Transverse colon (tissue), 4 donors: ENCODE data around the gene CPNE1. TPM values are rescaled to one million over a fixed set of nuclear protein-coding genes. Genes with fewer than 3 reads are reported as not detected.

ENCODE experiments used
- DNase-seq: peaks from one replicate; pipeline ENCODE4 v3.0.0-alpha.2; 2019
- H3K27ac ChIP-seq, 4 donors: fragments of 200-600 bp; sonication (generic); 2 replicates each; pipeline ENCODE4 v1.5.1; 2016 to 2018; ENCODE audit warnings: inconsistent platforms in 4 of 4
- H3K27me3 ChIP-seq: fragments of 200-600 bp; sonication (generic); 2 replicates; pipeline ENCODE4 v1.5.1; 2017; ENCODE audit warnings: inconsistent platforms
- H3K36me3 ChIP-seq, 4 donors: fragments of 200-600 bp; sonication (generic); 2 replicates each; pipeline ENCODE4 v1.5.1; 2017 to 2019; ENCODE audit warnings: inconsistent platforms in 4 of 4
- H3K4me1 ChIP-seq, 4 donors: fragments of 200-600 bp; sonication (generic); 2 replicates each; pipeline ENCODE4 v1.5.1; 2017 to 2020; ENCODE audit warnings: inconsistent platforms in 4 of 4
- H3K4me3 ChIP-seq, 4 donors: fragments of 200-600 bp; sonication (generic); 1 replicate in 1 of 4; 2 replicates in 3 of 4; pipeline versions ENCODE4 v1.5.1 to v1.6.1; 2017 to 2019; ENCODE audit warnings: inconsistent platforms in 4 of 4
- H3K9me3 ChIP-seq, 2 donors: fragments of 200-600 bp; sonication (generic); 2 replicates each; pipeline ENCODE4 v1.5.1; 2017 to 2019; ENCODE audit warnings: inconsistent platforms in 2 of 2
- EP300 ChIP-seq: sonication (generic); formaldehyde crosslinking; IDR thresholded peaks from one replicate; pipeline ENCODE4 v1.6.1; 2017; ENCODE audit warnings: antibody characterized with exemption, low read depth
- POLR2A ChIP-seq: fragments of 450-650 bp; IDR thresholded peaks from one replicate; pipeline ENCODE4 v1.6.1; 2016; ENCODE audit warnings: antibody characterized with exemption, mild to moderate bottlenecking, moderate library complexity
- POLR2AphosphoS5 ChIP-seq, 3 donors: sonication (generic); formaldehyde crosslinking; IDR thresholded peaks; one replicate each; pipeline ENCODE4 v1.6.1; 2016; ENCODE audit warnings: antibody characterized with exemption in 3 of 3
- WGBS, 2 donors: methylation state at CpG; one replicate each; pipeline ENCODE4 v1.1.5; 2018; ENCODE audit warnings: low coverage in 1 of 2; 5-methylcytosine and 5-hydroxymethylcytosine counted together
- in situ Hi-C, 4 donors: fragments of 200-750 bp; cut with MboI; loops; one replicate each; pipeline versions ENCODE4 v1.15.0 to v1.15.1; 2017; ENCODE audit warnings: low sequenced_read_pairs in 3 of 4, low pct_ligation_motif_present in 1 of 4, low pct_unique_long_range_greater_than_20kb in 1 of 4
- intact Hi-C: fragments of 100-400 bp; cut with DNase I; formaldehyde crosslinking; loops from one replicate; pipeline ENCODE4 v1.15.1; 2023; ENCODE audit warnings: low total_unique reads
- total RNA-seq, 4 donors: library from RNA; depleted of rRNA; stranded (reverse); fragments of >200 nt; gene quantifications; one replicate each; pipeline ENCODE4 v1.1.0, GENCODE V29; 2016
- TF ChIP-seq, protein P1 (sequence below), 5 experiments: fragments of 200-600 bp in 3 of 5; fragments of 450-650 bp in 2 of 5; sonication (generic) in 3 of 5; IDR thresholded peaks; 1 replicate in 2 of 5; 2 replicates in 3 of 5; pipeline ENCODE4 v1.5.1; 2016 to 2017; ENCODE audit warnings: antibody characterized with exemption in 5 of 5, inconsistent platforms in 3 of 5, mild to moderate bottlenecking in 2 of 5, moderate library complexity in 1 of 5

The CPNE1 gene
- total RNA-seq, 4 donors from 2014 or later, result 67.7 to 225 (median 132) TPM

DNA sequence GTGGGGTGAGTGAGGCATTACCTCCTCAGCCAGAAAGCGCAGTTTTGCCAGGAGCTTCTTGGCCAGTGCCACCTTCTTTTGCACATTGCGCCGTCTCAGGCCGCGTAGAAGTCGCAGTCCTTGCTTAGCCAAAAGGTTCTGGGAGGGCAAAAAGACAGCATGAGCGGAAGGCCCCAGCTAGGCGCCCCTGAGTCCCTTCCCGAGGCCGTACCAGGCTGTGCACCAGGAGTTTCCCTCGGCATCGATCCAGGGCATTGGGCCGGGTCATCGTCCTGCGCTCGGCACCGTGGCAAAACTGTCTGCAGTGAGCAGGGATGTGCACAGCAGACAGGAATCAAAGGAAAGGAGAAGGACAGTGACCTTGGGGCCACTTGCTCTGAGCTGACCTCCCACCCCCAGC, 69.2 kb downstream of the CPNE1 start:
- no peaks in the 10 kb centered on the region for H3K9me3 ChIP-seq
- H3K36me3 ChIP-seq, result no peaks in the 10 kb centered on the region
- intact Hi-C loops, result no loop called here
- WGBS, 2 donors, result 60 to 72% methylated on average over 3 to 17 of the region's 17 CpGs
- H3K27ac ChIP-seq, result no peak overlapping the region
- H3K4me3 ChIP-seq, result no peak overlapping the region
- peaks cover 0 to 9% (median 1%) of the 10 kb centered on the region in 4 donors for H3K4me1 ChIP-seq
- peaks cover 8% of the 10 kb centered on the region for H3K27me3 ChIP-seq
- no peak for TF ChIP-seq POLR2A
- no peak for TF ChIP-seq EP300
- TF ChIP-seq, protein P1, sequence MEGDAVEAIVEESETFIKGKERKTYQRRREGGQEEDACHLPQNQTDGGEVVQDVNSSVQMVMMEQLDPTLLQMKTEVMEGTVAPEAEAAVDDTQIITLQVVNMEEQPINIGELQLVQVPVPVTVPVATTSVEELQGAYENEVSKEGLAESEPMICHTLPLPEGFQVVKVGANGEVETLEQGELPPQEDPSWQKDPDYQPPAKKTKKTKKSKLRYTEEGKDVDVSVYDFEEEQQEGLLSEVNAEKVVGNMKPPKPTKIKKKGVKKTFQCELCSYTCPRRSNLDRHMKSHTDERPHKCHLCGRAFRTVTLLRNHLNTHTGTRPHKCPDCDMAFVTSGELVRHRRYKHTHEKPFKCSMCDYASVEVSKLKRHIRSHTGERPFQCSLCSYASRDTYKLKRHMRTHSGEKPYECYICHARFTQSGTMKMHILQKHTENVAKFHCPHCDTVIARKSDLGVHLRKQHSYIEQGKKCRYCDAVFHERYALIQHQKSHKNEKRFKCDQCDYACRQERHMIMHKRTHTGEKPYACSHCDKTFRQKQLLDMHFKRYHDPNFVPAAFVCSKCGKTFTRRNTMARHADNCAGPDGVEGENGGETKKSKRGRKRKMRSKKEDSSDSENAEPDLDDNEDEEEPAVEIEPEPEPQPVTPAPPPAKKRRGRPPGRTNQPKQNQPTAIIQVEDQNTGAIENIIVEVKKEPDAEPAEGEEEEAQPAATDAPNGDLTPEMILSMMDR (IDR thresholded peaks at IDR 0.05), result no peak
- no peak for TF ChIP-seq POLR2AphosphoS5 (IDR thresholded peaks at IDR 0.05)
- no peak for DNase-seq
- in situ Hi-C loops, result no loop called here

DNA sequence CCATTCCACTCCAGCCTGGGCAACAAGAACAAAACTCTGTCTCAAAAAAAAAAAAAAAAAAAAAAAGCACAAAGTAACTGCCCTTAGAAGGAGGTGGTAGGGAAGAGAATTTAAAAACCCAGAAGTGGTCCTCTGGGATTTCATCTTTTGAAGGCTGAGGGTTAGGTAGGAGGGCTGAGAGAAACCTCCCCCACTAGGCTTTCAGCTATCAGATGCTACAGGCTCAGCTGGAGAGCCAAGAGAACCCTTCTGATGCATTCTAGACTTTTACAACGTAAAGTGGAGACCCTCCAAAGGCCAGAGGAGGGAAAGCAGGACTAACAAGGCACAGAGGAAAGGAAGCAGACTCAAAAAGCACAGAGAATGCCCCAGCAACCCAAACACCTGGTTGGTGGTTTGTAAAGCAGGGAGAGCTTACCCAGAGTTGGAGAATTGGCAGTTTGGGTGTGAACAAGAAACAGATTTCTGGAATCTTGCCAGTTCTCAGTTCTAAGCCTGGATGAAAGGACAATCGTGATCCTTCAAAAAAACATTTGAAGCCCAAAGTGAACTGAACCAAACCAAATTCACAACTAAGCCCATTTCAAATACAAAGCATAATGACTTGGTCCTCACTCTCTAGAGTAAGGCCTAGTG, 72.2 kb downstream of the CPNE1 start:
- intact Hi-C loops, result no loop called here
- 17% methylated on average over 2 of the region's 2 CpGs; no CpG with 5 or more reads in 1 of the 2 donors for WGBS, 2 donors

DNA sequence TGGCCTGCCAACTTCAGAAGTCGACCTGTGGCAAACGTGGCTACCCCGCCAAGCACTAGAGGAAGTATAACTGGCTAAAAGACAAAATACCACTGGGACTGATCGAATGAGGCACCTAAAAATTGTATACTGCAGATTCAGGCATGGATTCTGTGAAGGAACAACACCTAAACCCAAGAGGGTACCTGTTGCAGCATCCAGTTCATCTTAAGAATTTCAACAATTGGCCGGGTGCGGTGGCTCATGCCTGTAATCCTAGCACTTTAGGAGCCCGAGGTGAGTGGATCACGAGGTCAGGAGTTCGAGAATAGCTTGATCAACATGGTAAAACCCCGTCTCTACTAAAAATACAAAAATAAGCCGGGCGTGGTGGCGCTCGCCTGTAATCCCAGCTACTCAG, 76.3 kb downstream of the CPNE1 start:
- in situ Hi-C loops, result no loop called here
- intact Hi-C loops, result no loop called here
- no peak for DNase-seq
- H3K4me1 ChIP-seq, result peaks cover 0 to 9% (median 0%) of the 10 kb centered on the region in 4 donors
- no peaks in the 10 kb centered on the region for H3K9me3 ChIP-seq
- no peaks in the 10 kb centered on the region for H3K27me3 ChIP-seq
- 68 to 82% methylated on average over 7 to 14 of the region's 14 CpGs for WGBS, 2 donors
- H3K4me3 ChIP-seq, result no peak overlapping the region
- TF ChIP-seq, protein P1 (IDR thresholded peaks at IDR 0.05), result no peak
- TF ChIP-seq EP300 (no peak), POLR2AphosphoS5 (IDR thresholded peaks at IDR 0.05) (no peak), POLR2A (no peak)
- no peak overlapping the region for H3K27ac ChIP-seq
- no peaks in the 10 kb centered on the region for H3K36me3 ChIP-seq

More for the DNA sequence above, 72.2 kb downstream of the CPNE1 start:
- in situ Hi-C loops, result no loop called here
- no peaks in the 10 kb centered on the region for H3K36me3 ChIP-seq
- peaks cover 0 to 9% (median 0%) of the 10 kb centered on the region in 4 donors for H3K4me1 ChIP-seq
- no peaks in the 10 kb centered on the region for H3K9me3 ChIP-seq
- H3K27me3 ChIP-seq, result no peaks in the 10 kb centered on the region
- no peak overlapping the region for H3K4me3 ChIP-seq
- TF ChIP-seq, protein P1 (IDR thresholded peaks at IDR 0.05), result no peak
- TF ChIP-seq POLR2AphosphoS5 (IDR thresholded peaks at IDR 0.05), result no peak
- no peak for TF ChIP-seq EP300
- no peak for TF ChIP-seq POLR2A
- H3K27ac ChIP-seq, result no peak overlapping the region
- DNase-seq, result no peak

DNA sequence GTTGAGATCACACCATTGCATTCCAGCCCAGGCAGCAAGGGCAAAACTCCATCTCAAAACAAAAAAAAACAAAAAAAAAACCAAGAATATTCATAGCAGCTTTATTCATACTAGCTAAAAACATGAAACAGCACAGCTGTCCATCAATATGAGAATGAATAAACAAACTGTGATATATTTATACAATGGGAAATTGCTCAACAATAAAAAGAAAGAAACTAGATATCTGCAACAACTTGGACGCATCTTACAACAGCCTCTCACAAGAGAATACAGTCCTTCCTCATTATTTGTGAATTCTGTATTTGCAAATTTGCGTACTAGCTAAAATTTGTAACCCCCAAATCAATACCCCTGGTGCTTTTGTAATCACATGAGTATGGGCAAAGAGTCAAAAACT, 77.3 kb downstream of the CPNE1 start:
- in situ Hi-C loops, result no loop called here
- H3K9me3 ChIP-seq, result no peaks in the 10 kb centered on the region
- H3K4me3 ChIP-seq, result no peak overlapping the region
- H3K27me3 ChIP-seq, result no peaks in the 10 kb centered on the region
- DNase-seq, result no peak
- no peak overlapping the region for H3K27ac ChIP-seq
- H3K4me1 ChIP-seq, result peaks cover 0 to 2% (median 0%) of the 10 kb centered on the region in 4 donors
- TF ChIP-seq POLR2A (no peak), POLR2AphosphoS5 (IDR thresholded peaks at IDR 0.05) (no peak), EP300 (no peak)
- TF ChIP-seq, protein P1 (IDR thresholded peaks at IDR 0.05), result no peak
- intact Hi-C loops, result no loop called here
- WGBS, 2 donors, result 52 to 78% methylated on average over 2 of the region's 2 CpGs
- H3K36me3 ChIP-seq, result no peaks in the 10 kb centered on the region
